ENCODE data around the gene EIPR1. TPM values are rescaled to one million over a fixed set of nuclear protein-coding genes. Genes with fewer than 3 reads are reported as not detected.

Gene EIPR1
- polyA plus RNA-seq, 2 of the 4 experiments (the other 2 are of a cell fraction) = 55.0 to 65.0 TPM

- TF ChIP-seq ZFP36 (IDR thresholded peaks at IDR 0.05; ENCODE audit: borderline replicate concordance, partially characterized antibody) (no peak), EHMT2 (IDR thresholded peaks at IDR 0.05; ENCODE audit: low read depth) (no peak), ZNF302 (CRISPR knock-in tag; IDR thresholded peaks at IDR 0.05) (no peak), EHF (CRISPR knock-in tag; IDR thresholded peaks at IDR 0.05) (no peak), USF2 (IDR thresholded peaks at IDR 0.05) (no peak)
Observed at GRCh38 chr2:3177891-3178577, 199.6 kb downstream of the EIPR1 start (continued).

- FAIRE-seq (no peak), ATAC-seq (no peak), DNase-seq (ENCODE audit: low read depth in 1 of 2, low spot score in 1 of 2) (no peak)
- POLR2A ChIA-PET = no interaction called here
- Histone ChIP-seq H3K9me3 (no peaks in the 10 kb centered on the region), H3K27ac (no peak overlapping the region), H3K4me2 (no peak overlapping the region), H3K4me1 (no peaks in the 10 kb centered on the region), H3K4me3 (no peak overlapping the region)
- WGBS (ENCODE audit: missing lambda C conversion rate) = 96% methylated on average over 24 of the region's 25 CpGs
- TF ChIP-seq ZFP36 (IDR thresholded peaks at IDR 0.05; ENCODE audit: borderline replicate concordance, partially characterized antibody) (no peak), EP300 (IDR thresholded peaks at IDR 0.05) (no peak), ATOH8 (CRISPR knock-in tag; IDR thresholded peaks at IDR 0.05; ENCODE audit: low read depth) (no peak), CBX8 (IDR thresholded peaks at IDR 0.05) (no peak), HOXB13 (CRISPR knock-in tag; IDR thresholded peaks at IDR 0.05; ENCODE audit: low read depth) (no peak), HOXB5 (CRISPR knock-in tag; IDR thresholded peaks at IDR 0.05) (no peak), HMGXB4 (CRISPR knock-in tag; IDR thresholded peaks at IDR 0.05; ENCODE audit: borderline replicate concordance) (no peak), GATA3 (IDR thresholded peaks at IDR 0.05; ENCODE audit: borderline replicate concordance) (no peak), JUNB (IDR thresholded peaks at IDR 0.05) (no peak), POLR2A (IDR thresholded peaks at IDR 0.05; ENCODE audit: low read length) (no peak), HOXA7 (CRISPR knock-in tag; IDR thresholded peaks at IDR 0.05) (no peak), USF2 (IDR thresholded peaks at IDR 0.05) (no peak), NR3C1 (IDR thresholded peaks at IDR 0.05) (no peak), CHD4 (IDR thresholded peaks at IDR 0.05; ENCODE audit: borderline replicate concordance) (no peak), ZSCAN20 (CRISPR knock-in tag; IDR thresholded peaks at IDR 0.05) (no peak), EHMT2 (IDR thresholded peaks at IDR 0.05; ENCODE audit: low read depth) (no peak), MYC (IDR thresholded peaks at IDR 0.05; ENCODE audit: borderline replicate concordance, low read length) (no peak)
- CTCF ChIA-PET = no interaction called here
Observed at GRCh38 chr2:3176869-3177255, 200.8 kb downstream of the EIPR1 start.

- Histone ChIP-seq H3K4me2 (no peak overlapping the region), H3K9me3 (no peaks in the 10 kb centered on the region), H3K4me1 (no peaks in the 10 kb centered on the region), H3K27ac (no peak overlapping the region), H3K4me3 (no peak overlapping the region)
- no peak for ATAC-seq
- no peak for TF ChIP-seq FOSB (CRISPR knock-in tag; IDR thresholded peaks at IDR 0.05)
- TF ChIP-seq POLR2A (IDR thresholded peaks at IDR 0.05; ENCODE audit: low read length) = no peak
- TF ChIP-seq TP53 (CRISPR knock-in tag; IDR thresholded peaks at IDR 0.05) = no peak
- TF ChIP-seq KDM5A (IDR thresholded peaks at IDR 0.05) = no peak
- 91% methylated on average over 23 of the region's 23 CpGs for WGBS (ENCODE audit: missing lambda C conversion rate)
- no peak for DNase-seq (ENCODE audit: low read depth in 1 of 2, low spot score in 1 of 2)
- FAIRE-seq = no peak
- ChIA-PET POLR2A (no interaction called here), CTCF (no interaction called here)
Observed at GRCh38 chr2:3176071-3176868, 201.3 kb downstream of the EIPR1 start.
